Endothelial cell of umbilical vein (primary cell): Measurements from ENCODE around the gene GAL3ST2. TPM values are rescaled to one million over a fixed set of nuclear protein-coding genes. Genes with fewer than 3 reads are reported as not detected.

ENCODE experiments used
- BruUV-seq: library from RNA; stranded (reverse); fragments of 400-500 nt; replicated peaks from 2 replicates; lab custom pipeline; 2021; lab: Mats Ljungman, UMichigan
- CTCF ChIA-PET: fragments of 300-600, 350-600 bp; sonication (Branson Sonifier 250); formaldehyde crosslinking; loops from one replicate; lab custom pipeline; 2021; ENCODE audit warnings: antibody characterized with exemption, inconsistent platforms; lab: Charles Lee
- POLR2A ChIA-PET: fragments of 300-600, 350-600 bp; sonication (Branson Sonifier 250); formaldehyde crosslinking; loops from one replicate; lab custom pipeline; 2021; ENCODE audit warnings: antibody characterized with exemption, inconsistent platforms; lab: Charles Lee
- DNase-seq: peaks from one replicate; pipeline ENCODE4 v3.0.0-alpha.2; 2011; ENCODE audit warnings: low read depth, low spot score
- FAIRE-seq: peaks from 2 replicates; lab custom pipeline; 2011; peaks lifted over from hg19 to GRCh38; lab: Jason Lieb, UNC
- H2AFZ ChIP-seq: 2 replicates; pipeline ENCODE4 v1.6.0; 2012; ENCODE audit warnings: low read depth, low read length, control low read depth, inconsistent platforms
- H3K27ac ChIP-seq: 2 replicates; pipeline ENCODE4 v1.5.1; 2011; ENCODE audit warnings: low read depth, mild to moderate bottlenecking, control low read depth, low read length, moderate library complexity; ENCODE audit not compliant: insufficient read depth
- H3K27me3 ChIP-seq, 2 experiments: 2 replicates each; pipeline versions ENCODE4 v1.6.0 to v1.6.1; 2011; ENCODE audit warnings: low read length in 2 of 2, mixed read lengths in 1 of 2; ENCODE audit not compliant: control insufficient read depth in 2 of 2, insufficient read depth in 2 of 2
- H3K36me3 ChIP-seq, 2 experiments: 2 replicates in 1 of 2; 3 replicates in 1 of 2; pipeline ENCODE4 v1.5.1; 2011; ENCODE audit warnings: low read length in 2 of 2, mild to moderate bottlenecking in 1 of 2, moderate library complexity in 1 of 2; ENCODE audit not compliant: control insufficient read depth in 2 of 2, insufficient read depth in 2 of 2; ENCODE audit errors: extremely low read depth in 1 of 2
- H3K4me1 ChIP-seq: 3 replicates; pipeline ENCODE4 v1.5.1; 2011; ENCODE audit warnings: mild to moderate bottlenecking, low read length; ENCODE audit not compliant: control insufficient read depth, insufficient read depth; ENCODE audit errors: extremely low read depth
- H3K4me2 ChIP-seq: 2 replicates; pipeline ENCODE4 v1.6.1; 2011; ENCODE audit warnings: low read length, control low read depth, mixed read lengths; ENCODE audit not compliant: insufficient read depth
- H3K4me3 ChIP-seq, 3 experiments: fragments of 200-600 bp in 1 of 3; sonication (generic), shearing (Covaris generic) in 1 of 3; replicated peaks in 1 of 3; 2 replicates each; pipeline ENCODE4 v1.5.1; 2011 to 2016; ENCODE audit warnings: control low read depth in 3 of 3, low read length in 3 of 3, mild to moderate bottlenecking in 2 of 3, inconsistent platforms in 1 of 3, low read depth in 1 of 3, moderate library complexity in 1 of 3; ENCODE audit not compliant: insufficient read depth in 1 of 3
- H3K79me2 ChIP-seq: 2 replicates; pipeline ENCODE4 v1.6.0; 2012; ENCODE audit warnings: low read length, inconsistent platforms; ENCODE audit not compliant: control insufficient read depth, insufficient read depth
- H3K9ac ChIP-seq: replicated peaks from 2 replicates; pipeline ENCODE3; 2011; ENCODE audit warnings: low read length, control low read depth; ENCODE audit not compliant: insufficient read depth; ENCODE audit errors: extremely low read depth
- H3K9me1 ChIP-seq: replicated peaks from 3 replicates; pipeline ENCODE4 v1.6.0; 2011; ENCODE audit warnings: mild to moderate bottlenecking, low read length; ENCODE audit not compliant: control insufficient read depth, insufficient read depth; ENCODE audit errors: extremely low read depth
- H3K9me3 ChIP-seq: replicated peaks from 2 replicates; pipeline ENCODE4 v1.5.1; 2012; ENCODE audit warnings: low read length, inconsistent platforms; ENCODE audit not compliant: control insufficient read depth, insufficient read depth
- H4K20me1 ChIP-seq: replicated peaks from 2 replicates; pipeline ENCODE3; 2011; ENCODE audit warnings: mild to moderate bottlenecking, low read length; ENCODE audit not compliant: control insufficient read depth, insufficient read depth; ENCODE audit errors: extremely low read depth
- EZH2 ChIP-seq: IDR thresholded peaks from 2 replicates; pipeline ENCODE4 v1.6.1; 2012; ENCODE audit warnings: borderline replicate concordance, low read depth, mild to moderate bottlenecking, moderate library complexity, low read length, inconsistent platforms; ENCODE audit not compliant: severe bottlenecking
- FOS ChIP-seq: IDR thresholded peaks from 2 replicates; pipeline ENCODE4 v1.6.1; 2011; ENCODE audit warnings: mild to moderate bottlenecking, low read length, moderate library complexity, borderline replicate concordance; ENCODE audit not compliant: insufficient read depth
- GATA2 ChIP-seq: IDR thresholded peaks from 2 replicates; pipeline ENCODE4 v1.7.0; 2011; ENCODE audit warnings: low read depth, mild to moderate bottlenecking, moderate library complexity, mixed read lengths, low read length; ENCODE audit not compliant: insufficient read length, insufficient read depth
- JUN ChIP-seq: IDR thresholded peaks from 2 replicates; pipeline ENCODE4 v1.6.1; 2011; ENCODE audit warnings: borderline replicate concordance, low read depth; ENCODE audit not compliant: insufficient read length, insufficient read depth
- MYC ChIP-seq: IDR thresholded peaks from one replicate; pipeline ENCODE4 v1.6.1; 2011; ENCODE audit warnings: mild to moderate bottlenecking, low read depth, low read length
- POLR2A ChIP-seq: IDR thresholded peaks from 2 replicates; pipeline ENCODE4 v1.6.1; 2012; ENCODE audit warnings: low read depth, mild to moderate bottlenecking, control low read depth, low read length
- POLR2AphosphoS5 ChIP-seq: IDR thresholded peaks from 2 replicates; pipeline ENCODE4 v1.6.1; 2012; ENCODE audit warnings: low read depth, mild to moderate bottlenecking, control low read depth, low read length, moderate library complexity; ENCODE audit not compliant: insufficient read depth
- dilution Hi-C: fragments of 300-500 bp; cut with MboI; formaldehyde crosslinking; loops from one replicate; pipeline ENCODE4 v1.15.0; 2019; ENCODE audit warnings: low sequenced_read_pairs; ENCODE audit not compliant: extremely low pct_ligation_motif_present
- intact Hi-C: fragments of 100-400 bp; cut with micrococcal nuclease; formaldehyde crosslinking; loops from one replicate; pipeline ENCODE4 v1.10.0; 2022
- polyA plus RNA-seq, 4 experiments: library from polyadenylated mRNA; depleted of rRNA in 3 of 4; stranded (reverse) in 3 of 4; unstranded in 1 of 4; fragments of >200 nt; gene quantifications; 2 replicates each; pipeline versions ENCODE4 v1.2.1 to v1.2.3, GENCODE V29; 2011 to 2012; ENCODE audit warnings: missing spikeins in 1 of 4
- total RNA-seq: library from RNA; stranded (reverse); gene quantifications from 2 replicates; pipeline ENCODE4 v1.2.3, GENCODE V29; 2021
- TF ChIP-seq, protein P1 (sequence below): IDR thresholded peaks from 2 replicates; pipeline ENCODE4 v1.6.1; 2011; ENCODE audit not compliant: insufficient read depth, insufficient read length
- TF ChIP-seq, protein P2 (sequence below), 2 donors: IDR thresholded peaks; 1 replicate in 1 of 2; 2 replicates in 1 of 2; pipeline ENCODE4 v1.5.1; 2011; ENCODE audit warnings: low read length in 2 of 2, mild to moderate bottlenecking in 2 of 2, moderate library complexity in 2 of 2, control low read depth in 1 of 2, inconsistent platforms in 1 of 2, low read depth in 1 of 2; ENCODE audit not compliant: insufficient read depth in 1 of 2; ENCODE audit errors: extremely low read depth in 1 of 2

The GAL3ST2 gene
- total and polyA plus RNA-seq, 2 donors (not counting 3 experiments of a cell fraction or from before 2014, with no cell fraction given): not detected

DNA sequence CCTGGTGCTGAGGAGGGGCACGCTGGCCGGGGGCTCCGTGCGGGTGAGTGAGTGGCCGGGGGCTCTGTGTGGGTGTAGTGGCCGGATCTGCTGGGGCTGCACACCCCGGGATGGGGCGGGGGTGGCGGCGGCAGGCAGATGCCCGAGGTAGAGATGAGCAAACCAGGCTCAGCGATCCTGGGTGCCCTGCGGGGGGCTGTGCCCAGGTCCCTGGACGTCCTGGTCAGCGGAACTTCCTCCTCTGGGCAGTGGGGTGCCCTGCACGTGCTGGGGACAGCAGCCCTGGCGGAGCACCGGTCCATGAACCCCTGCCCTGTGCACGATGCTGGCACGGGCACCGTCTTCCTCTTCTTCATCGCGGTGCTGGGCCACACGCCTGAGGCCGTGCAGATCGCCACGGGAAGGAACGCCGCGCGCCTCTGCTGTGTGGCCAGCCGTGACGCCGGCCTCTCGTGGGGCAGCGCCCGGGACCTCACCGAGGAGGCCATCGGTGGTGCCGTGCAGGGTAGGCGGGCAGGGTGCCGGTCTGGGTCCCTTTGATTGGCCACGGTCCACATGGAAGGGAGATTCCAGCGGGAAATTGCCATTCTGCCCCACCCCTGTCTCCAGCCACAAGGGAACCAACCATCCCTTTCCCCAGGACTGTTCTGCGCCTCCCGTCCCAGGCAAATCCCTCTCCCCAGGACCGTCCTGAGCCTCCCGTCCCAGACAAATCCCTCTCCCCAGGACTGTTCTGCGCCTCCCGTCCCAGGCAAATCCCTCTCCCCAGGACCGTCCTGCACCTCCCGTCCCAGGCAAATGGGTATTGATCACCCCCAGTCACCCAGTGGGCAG lies 38.2 kb downstream of the GAL3ST2 start:
- FAIRE-seq: no peak
- H3K4me3 ChIP-seq: no peak overlapping the region
- H3K9me3 ChIP-seq: no peaks in the 10 kb centered on the region
- no peaks in the 10 kb centered on the region for H4K20me1 ChIP-seq
- ChIA-PET CTCF (no interaction called here), POLR2A (no interaction called here)
- no TSS peak for BruUV-seq
- no peaks in the 10 kb centered on the region for H3K79me2 ChIP-seq
- H3K4me2 ChIP-seq: no peak overlapping the region
- DNase-seq: no peak
- H3K9ac ChIP-seq: no peak overlapping the region
- no peaks in the 10 kb centered on the region for H3K36me3 ChIP-seq
- intact Hi-C loops (no loop called here), dilution Hi-C loops (no loop called here)
- no peak for TF ChIP-seq POLR2A
- TF ChIP-seq GATA2: no peak
- TF ChIP-seq MYC: no peak
- TF ChIP-seq, protein P1, sequence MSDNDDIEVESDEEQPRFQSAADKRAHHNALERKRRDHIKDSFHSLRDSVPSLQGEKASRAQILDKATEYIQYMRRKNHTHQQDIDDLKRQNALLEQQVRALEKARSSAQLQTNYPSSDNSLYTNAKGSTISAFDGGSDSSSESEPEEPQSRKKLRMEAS: no peak
- TF ChIP-seq POLR2AphosphoS5: no peak
- no peak for TF ChIP-seq EZH2
- no peak for TF ChIP-seq FOS
- TF ChIP-seq, protein P2, sequence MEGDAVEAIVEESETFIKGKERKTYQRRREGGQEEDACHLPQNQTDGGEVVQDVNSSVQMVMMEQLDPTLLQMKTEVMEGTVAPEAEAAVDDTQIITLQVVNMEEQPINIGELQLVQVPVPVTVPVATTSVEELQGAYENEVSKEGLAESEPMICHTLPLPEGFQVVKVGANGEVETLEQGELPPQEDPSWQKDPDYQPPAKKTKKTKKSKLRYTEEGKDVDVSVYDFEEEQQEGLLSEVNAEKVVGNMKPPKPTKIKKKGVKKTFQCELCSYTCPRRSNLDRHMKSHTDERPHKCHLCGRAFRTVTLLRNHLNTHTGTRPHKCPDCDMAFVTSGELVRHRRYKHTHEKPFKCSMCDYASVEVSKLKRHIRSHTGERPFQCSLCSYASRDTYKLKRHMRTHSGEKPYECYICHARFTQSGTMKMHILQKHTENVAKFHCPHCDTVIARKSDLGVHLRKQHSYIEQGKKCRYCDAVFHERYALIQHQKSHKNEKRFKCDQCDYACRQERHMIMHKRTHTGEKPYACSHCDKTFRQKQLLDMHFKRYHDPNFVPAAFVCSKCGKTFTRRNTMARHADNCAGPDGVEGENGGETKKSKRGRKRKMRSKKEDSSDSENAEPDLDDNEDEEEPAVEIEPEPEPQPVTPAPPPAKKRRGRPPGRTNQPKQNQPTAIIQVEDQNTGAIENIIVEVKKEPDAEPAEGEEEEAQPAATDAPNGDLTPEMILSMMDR (IDR thresholded peaks at IDR 0.05; ENCODE audit: extremely low read depth in 1 of 2, insufficient read depth in 1 of 2, low read depth in 1 of 2, low read length in 2 of 2): no peak
- TF ChIP-seq JUN: no peak
- H3K4me1 ChIP-seq: peaks cover 3% of the 10 kb centered on the region
- H3K27ac ChIP-seq: no peak overlapping the region
- H2AFZ ChIP-seq: no peak overlapping the region
- H3K9me1 ChIP-seq: no peaks in the 10 kb centered on the region
- H3K27me3 ChIP-seq: no peaks in the 10 kb centered on the region
